ENCODE measurements around the gene PBLD. TPM values are rescaled to one million over a fixed set of nuclear protein-coding genes. Genes with fewer than 3 reads are reported as not detected.

The PBLD gene
- total RNA-seq, 1 experiment from 2014 or later = 5.6 TPM

DNA sequence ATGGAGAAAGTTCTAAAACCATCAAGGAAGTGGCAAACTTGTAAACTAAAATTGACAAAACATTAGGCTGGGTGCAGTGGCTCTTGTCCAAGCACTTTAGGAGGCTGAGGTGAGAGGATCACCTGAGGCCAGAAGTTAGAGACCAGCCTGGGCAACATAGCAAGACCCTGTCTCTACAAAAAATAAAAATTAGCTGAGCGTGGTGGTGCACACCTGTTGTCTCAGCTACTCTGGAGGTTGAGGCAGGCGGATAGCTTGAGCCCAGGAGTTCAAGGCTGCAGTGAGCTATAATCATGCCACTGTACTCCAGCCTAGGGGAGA is 30.3 kb downstream of the PBLD start:
- ChIA-PET CTCF (interaction anchor here (0.6 to 6.8 kb wide), 36 partner anchors 8 to 449 kb away, joined by 3 to 168 read pairs (median 6); no protein-coding TSS in a partner anchor), POLR2A (interaction anchor here (1.1 to 2.8 kb wide), 5 partner anchors 12 to 219 kb away, joined by 3 to 13 read pairs (median 4); partner anchors contain the start of genes HNRNPH3 and PBLD)
- intact Hi-C loops (cut with micrococcal nuclease) = loop anchor here (1.0 to 5.0 kb wide), 3 partner anchors 90 to 445 kb away; no protein-coding TSS in a partner anchor
- no peak for DNase-seq (ENCODE audit: unreplicated experiment)
- Mint-ChIP-seq H3K9me3 (ENCODE audit: unreplicated experiment) (no peaks in the 10 kb centered on the region), H3K4me1 (ENCODE audit: insufficient read depth, unreplicated experiment) (no peaks in the 10 kb centered on the region), H3K27me3 (ENCODE audit: insufficient read depth, unreplicated experiment) (no peaks in the 10 kb centered on the region), H3K4me3 (ENCODE audit: unreplicated experiment) (no peak overlapping the region), H3K36me3 (ENCODE audit: insufficient read depth, unreplicated experiment) (no peaks in the 10 kb centered on the region), H3K27ac (ENCODE audit: low read depth, unreplicated experiment) (no peak overlapping the region)
- no TSS peak for BruUV-seq (replicated peaks)
- TF ChIP-seq, protein P1, sequence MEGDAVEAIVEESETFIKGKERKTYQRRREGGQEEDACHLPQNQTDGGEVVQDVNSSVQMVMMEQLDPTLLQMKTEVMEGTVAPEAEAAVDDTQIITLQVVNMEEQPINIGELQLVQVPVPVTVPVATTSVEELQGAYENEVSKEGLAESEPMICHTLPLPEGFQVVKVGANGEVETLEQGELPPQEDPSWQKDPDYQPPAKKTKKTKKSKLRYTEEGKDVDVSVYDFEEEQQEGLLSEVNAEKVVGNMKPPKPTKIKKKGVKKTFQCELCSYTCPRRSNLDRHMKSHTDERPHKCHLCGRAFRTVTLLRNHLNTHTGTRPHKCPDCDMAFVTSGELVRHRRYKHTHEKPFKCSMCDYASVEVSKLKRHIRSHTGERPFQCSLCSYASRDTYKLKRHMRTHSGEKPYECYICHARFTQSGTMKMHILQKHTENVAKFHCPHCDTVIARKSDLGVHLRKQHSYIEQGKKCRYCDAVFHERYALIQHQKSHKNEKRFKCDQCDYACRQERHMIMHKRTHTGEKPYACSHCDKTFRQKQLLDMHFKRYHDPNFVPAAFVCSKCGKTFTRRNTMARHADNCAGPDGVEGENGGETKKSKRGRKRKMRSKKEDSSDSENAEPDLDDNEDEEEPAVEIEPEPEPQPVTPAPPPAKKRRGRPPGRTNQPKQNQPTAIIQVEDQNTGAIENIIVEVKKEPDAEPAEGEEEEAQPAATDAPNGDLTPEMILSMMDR (IDR thresholded peaks at IDR 0.05; ENCODE audit: unreplicated experiment) = no peak

- peak; percentile 58 for DNase-seq (ENCODE audit: unreplicated experiment)
- H3K4me1 Mint-ChIP-seq (ENCODE audit: insufficient read depth, unreplicated experiment) = no peaks in the 10 kb centered on the region
- no peak overlapping the region for H3K27ac Mint-ChIP-seq (ENCODE audit: low read depth, unreplicated experiment)
- H3K27me3 Mint-ChIP-seq (ENCODE audit: insufficient read depth, unreplicated experiment) = no peaks in the 10 kb centered on the region
- H3K36me3 Mint-ChIP-seq (ENCODE audit: insufficient read depth, unreplicated experiment) = no peaks in the 10 kb centered on the region
- H3K4me3 Mint-ChIP-seq (ENCODE audit: unreplicated experiment) = no peak overlapping the region
- ChIA-PET CTCF (interaction anchor here (0.6 to 6.8 kb wide), 47 partner anchors 9 to 448 kb away, joined by 3 to 168 read pairs (median 4); no protein-coding TSS in a partner anchor), POLR2A (interaction anchor here (1.1 to 2.8 kb wide), 5 partner anchors 12 to 219 kb away, joined by 3 to 13 read pairs (median 3); no protein-coding TSS in a partner anchor)
- no TSS peak for BruUV-seq (replicated peaks)
- H3K9me3 Mint-ChIP-seq (ENCODE audit: unreplicated experiment) = no peaks in the 10 kb centered on the region
- intact Hi-C loops (cut with micrococcal nuclease) = loop anchor here (1.0 to 5.0 kb wide), 3 partner anchors 90 to 445 kb away; no protein-coding TSS in a partner anchor
- TF ChIP-seq, protein P1 (IDR thresholded peaks at IDR 0.05; ENCODE audit: unreplicated experiment) = peak; percentile 56
Measured at GRCh38 chr10:68301790-68302502, 30.8 kb downstream of the PBLD start.

- ChIA-PET POLR2A (interaction anchor here (1.1 to 2.8 kb wide), 4 partner anchors 89 to 218 kb away, joined by 3 to 13 read pairs (median 4); no protein-coding TSS in a partner anchor), CTCF (interaction anchor here (0.6 to 6.8 kb wide), 39 partner anchors 8 to 448 kb away, joined by 3 to 168 read pairs (median 4); no protein-coding TSS in a partner anchor)
- DNase-seq (ENCODE audit: unreplicated experiment) = no peak
- intact Hi-C loops (cut with micrococcal nuclease) = loop anchor here (5.0 kb wide), 1 partner anchor 444 kb away; no protein-coding TSS in a partner anchor
- Mint-ChIP-seq H3K36me3 (ENCODE audit: insufficient read depth, unreplicated experiment) (no peaks in the 10 kb centered on the region), H3K4me3 (ENCODE audit: unreplicated experiment) (no peak overlapping the region), H3K27me3 (ENCODE audit: insufficient read depth, unreplicated experiment) (no peaks in the 10 kb centered on the region), H3K27ac (ENCODE audit: low read depth, unreplicated experiment) (no peak overlapping the region), H3K4me1 (ENCODE audit: insufficient read depth, unreplicated experiment) (no peaks in the 10 kb centered on the region), H3K9me3 (ENCODE audit: unreplicated experiment) (no peaks in the 10 kb centered on the region)
- no TSS peak for BruUV-seq (replicated peaks)
- TF ChIP-seq, protein P1 (IDR thresholded peaks at IDR 0.05; ENCODE audit: unreplicated experiment) = no peak
Measured at GRCh38 chr10:68301301-68301700, 31.4 kb downstream of the PBLD start.

GRCh38 chr10:68296843-68297663 is 35.7 kb downstream of the PBLD start:
- ChIA-PET POLR2A (no interaction called here), CTCF (interaction anchor here (6.8 kb wide), 1 partner anchor 86 kb away, joined by 168 read pairs; no protein-coding TSS in a partner anchor)
- BruUV-seq (replicated peaks) = no TSS peak

More at GRCh38 chr10:68296843-68297663, 35.7 kb downstream of the PBLD start:
- H3K27me3 Mint-ChIP-seq (ENCODE audit: insufficient read depth, unreplicated experiment) = no peaks in the 10 kb centered on the region
- H3K9me3 Mint-ChIP-seq (ENCODE audit: unreplicated experiment) = no peaks in the 10 kb centered on the region
- TF ChIP-seq, protein P1 (IDR thresholded peaks at IDR 0.05; ENCODE audit: unreplicated experiment) = no peak
- no peaks in the 10 kb centered on the region for H3K36me3 Mint-ChIP-seq (ENCODE audit: insufficient read depth, unreplicated experiment)
- no peak overlapping the region for H3K27ac Mint-ChIP-seq (ENCODE audit: low read depth, unreplicated experiment)
- intact Hi-C loops (cut with micrococcal nuclease) = no loop called here
- H3K4me3 Mint-ChIP-seq (ENCODE audit: unreplicated experiment) = no peak overlapping the region
- no peak for DNase-seq (ENCODE audit: unreplicated experiment)
- no peaks in the 10 kb centered on the region for H3K4me1 Mint-ChIP-seq (ENCODE audit: insufficient read depth, unreplicated experiment)

Measured in MCF 10A (cell line).